Inflammatory macrophage treated with lipopolysaccharide for 4 hours (primary cell): ENCODE results near the gene SHISA7.

Experiments used
- DNase-seq: peaks from one replicate; pipeline ENCODE4 v3.0.0-alpha.2; 2020

Gene SHISA7

DNA sequence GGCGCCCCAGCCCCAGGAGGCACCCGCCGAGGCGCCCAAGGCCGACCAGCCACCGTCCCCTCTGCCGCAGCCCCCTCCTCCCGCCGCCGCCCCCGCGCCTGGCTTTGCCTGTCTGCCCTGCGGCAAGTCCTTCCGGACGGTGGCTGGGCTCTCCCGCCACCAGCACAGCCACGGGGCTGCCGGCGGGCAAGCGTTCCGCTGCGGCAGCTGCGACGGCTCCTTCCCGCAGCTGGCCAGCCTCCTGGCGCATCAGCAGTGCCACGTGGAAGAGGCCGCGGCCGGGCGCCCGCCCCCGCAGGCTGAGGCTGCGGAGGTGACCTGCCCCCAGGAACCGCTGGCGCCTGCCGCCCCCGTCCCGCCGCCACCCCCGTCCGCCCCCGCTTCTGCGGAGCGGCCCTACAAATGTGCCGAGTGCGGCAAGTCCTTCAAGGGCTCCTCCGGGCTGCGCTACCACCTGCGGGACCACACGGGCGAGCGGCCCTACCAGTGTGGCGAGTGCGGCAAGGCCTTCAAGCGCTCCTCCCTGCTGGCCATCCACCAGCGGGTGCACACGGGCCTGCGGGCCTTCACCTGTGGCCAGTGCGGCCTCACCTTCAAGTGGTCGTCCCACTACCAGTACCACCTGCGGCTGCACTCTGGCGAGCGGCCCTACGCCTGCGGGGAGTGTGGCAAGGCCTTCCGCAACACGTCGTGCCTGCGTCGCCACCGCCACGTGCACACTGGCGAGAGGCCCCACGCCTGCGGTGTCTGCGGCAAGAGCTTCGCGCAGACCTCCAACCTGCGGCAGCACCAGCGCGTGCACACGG lies 39.3 kb upstream of the SHISA7 start:
- no peak for DNase-seq

DNA sequence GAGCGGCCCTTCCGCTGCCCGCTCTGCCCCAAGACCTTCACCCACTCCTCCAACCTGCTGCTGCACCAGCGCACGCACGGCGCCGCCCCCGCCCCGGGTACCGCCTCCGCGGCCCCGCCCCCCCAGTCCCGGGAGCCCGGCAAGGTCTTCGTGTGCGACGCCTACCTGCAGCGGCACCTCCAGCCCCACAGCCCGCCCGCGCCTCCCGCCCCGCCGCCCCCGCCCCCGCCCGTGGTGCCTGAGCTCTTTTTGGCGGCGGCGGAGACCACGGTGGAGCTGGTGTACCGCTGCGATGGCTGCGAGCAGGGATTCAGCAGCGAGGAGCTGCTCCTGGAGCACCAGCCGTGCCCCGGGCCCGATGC lies 38.7 kb upstream of the SHISA7 start:
- no peak for DNase-seq

DNA sequence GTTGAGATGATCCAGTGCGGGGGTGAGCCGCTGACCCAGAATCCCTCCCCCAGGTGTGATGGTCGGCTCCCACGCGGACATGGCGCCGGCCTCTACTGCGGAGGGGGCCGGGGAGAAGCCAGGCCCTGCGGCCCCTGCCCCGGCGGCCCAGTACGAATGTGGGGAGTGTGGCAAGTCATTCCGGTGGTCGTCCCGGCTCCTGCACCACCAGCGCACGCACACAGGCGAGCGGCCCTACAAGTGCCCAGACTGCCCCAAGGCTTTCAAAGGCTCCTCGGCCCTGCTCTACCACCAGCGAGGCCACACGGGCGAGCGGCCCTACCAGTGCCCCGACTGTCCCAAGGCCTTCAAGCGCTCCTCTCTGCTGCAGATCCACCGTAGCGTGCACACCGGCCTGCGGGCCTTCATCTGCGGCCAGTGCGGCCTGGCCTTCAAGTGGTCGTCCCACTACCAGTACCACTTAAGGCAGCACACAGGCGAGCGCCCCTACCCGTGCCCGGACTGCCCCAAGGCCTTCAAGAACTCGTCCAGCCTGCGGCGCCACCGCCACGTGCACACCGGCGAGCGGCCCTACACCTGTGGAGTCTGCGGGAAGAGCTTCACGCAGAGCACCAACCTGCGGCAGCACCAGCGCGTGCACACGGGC lies 38.2 kb upstream of the SHISA7 start:
- no peak for DNase-seq

DNA sequence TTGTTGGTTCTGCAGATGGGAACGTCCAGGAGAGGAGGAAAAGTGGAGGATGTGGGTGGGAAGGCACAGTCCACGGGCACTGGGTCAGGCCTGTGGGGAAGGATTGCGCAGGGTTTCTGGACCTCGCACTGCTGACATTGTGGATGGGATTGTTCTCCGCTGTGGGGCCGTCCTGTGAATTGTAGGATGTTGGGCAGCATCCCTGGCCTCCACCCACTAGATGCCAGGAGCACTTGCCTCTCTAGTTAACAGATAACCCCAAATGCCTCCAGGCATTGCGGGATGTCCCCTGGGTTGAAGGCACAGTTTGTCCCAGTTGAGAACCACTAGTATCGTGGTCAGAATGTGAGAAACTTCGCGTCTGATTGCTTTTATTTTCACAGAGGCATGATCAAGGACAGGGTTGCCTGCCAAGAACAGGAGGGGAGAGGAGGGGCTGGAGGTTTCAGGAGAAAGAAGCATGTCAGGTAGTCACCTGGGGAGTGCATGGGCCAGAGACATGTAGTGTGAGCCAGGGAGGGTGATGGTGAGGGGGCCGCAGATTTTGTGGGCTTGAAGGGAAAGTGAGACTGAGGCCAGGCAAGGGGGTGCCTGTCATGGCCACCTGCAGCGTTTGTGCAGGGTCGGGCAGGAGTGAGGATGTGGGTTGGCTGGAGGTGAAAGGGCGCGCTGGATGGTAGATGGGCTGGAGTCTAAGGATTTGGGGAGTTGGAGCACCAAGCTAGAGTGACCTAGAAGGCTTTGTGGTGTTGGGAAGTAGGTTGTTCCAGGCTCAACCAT lies 36.5 kb upstream of the SHISA7 start:
- no peak for DNase-seq

DNA sequence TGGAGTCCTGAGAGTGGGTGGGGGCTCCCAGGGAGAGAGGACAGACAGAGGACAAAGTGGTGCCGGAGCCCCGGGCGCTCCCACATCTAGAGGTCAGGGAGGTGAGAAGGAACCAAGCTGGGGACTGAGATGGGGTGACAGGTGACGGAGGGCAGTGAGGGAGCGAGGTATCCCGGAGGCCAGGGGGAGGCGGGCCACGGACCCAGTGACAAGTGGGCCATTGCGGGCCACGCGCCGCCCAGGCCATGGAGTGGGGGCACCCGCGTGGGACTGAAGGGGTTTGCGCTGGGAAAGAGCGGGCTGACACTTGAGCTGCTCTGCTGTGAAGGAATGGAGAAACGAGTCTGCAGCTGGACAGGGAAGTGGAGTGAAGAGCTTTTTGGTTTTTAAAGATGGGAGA lies 35.9 kb upstream of the SHISA7 start:
- no peak for DNase-seq

DNA sequence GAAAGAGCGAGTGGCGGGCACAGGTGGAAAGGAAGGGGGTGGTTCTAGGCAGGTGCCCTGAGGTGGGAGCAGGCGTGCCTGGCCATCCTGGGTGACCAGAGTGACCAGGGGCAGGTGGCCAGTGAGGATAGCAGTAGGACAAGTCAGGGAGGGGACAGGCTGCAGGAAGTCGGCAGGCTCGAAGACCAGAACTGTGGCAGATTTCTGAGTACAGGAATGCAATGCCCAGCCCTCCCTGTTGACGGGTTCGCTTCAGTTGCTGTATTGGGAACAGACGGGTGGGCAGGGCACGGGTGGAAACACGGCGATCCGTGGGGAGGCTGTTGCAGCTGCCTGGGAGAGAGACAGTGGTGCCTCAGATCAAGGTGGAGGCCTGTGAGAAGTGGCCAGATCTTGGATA lies 35.3 kb upstream of the SHISA7 start:
- DNase-seq = no peak

DNA sequence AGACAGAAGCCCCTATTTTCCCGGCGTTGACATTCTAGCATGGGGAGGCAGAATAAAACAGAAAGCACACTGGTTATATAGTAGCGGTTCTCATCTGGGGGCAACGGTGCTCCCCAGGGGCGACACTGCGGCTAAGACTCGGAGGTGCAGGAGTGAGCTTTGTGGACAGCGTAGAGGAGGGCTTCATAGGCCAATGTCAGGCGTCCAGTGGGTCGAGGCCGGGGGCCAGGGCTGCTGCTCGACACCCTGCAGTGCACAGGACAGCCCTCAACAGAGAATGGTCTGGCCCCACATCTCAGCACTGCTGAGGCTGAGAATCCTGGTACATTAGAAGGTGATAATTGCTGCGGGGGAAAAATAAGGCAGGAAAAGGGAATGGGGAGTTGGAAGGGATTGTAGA lies 34.8 kb upstream of the SHISA7 start:
- DNase-seq = no peak

DNA sequence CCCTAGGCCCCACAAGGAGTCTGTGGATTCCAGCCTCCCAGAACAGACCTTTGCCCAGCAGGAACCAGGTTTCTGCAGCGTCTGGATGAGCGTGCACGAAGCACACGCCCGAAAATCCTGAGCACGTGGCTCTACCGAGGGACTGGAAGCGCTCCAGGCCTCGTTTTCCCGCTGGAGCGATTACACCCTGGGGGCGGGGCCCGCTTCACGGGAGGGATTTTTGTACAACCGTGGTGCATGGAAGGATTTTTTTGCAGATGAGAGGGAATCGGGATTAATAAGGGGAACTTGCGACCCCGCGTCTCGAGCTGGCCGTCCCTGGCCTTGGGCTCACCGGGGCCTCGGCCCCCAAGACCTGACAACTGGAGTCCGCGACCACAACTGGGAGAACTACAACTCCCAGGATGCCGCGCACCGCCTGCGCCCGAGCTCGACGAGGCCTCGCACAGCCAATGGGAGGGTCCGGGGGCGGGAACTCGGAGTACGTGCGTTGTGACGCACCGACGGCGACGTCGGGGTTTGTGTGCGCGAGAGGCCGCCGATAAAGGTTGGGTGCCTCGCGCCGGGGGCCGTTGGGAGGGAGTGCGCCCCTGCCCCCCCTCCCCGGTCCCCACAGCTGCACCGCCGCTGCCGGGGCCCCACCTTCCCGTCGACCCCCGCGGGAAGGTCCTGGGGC lies 33.1 kb upstream of the SHISA7 start, which contains the start of gene ZNF628:
ZNF628 (plus strand) TSS at position 518 of the 676 bp plus-strand sequence. CDS start 3,294 bp downstream, outside the sequence.
- peak; percentile 99 for DNase-seq

DNA sequence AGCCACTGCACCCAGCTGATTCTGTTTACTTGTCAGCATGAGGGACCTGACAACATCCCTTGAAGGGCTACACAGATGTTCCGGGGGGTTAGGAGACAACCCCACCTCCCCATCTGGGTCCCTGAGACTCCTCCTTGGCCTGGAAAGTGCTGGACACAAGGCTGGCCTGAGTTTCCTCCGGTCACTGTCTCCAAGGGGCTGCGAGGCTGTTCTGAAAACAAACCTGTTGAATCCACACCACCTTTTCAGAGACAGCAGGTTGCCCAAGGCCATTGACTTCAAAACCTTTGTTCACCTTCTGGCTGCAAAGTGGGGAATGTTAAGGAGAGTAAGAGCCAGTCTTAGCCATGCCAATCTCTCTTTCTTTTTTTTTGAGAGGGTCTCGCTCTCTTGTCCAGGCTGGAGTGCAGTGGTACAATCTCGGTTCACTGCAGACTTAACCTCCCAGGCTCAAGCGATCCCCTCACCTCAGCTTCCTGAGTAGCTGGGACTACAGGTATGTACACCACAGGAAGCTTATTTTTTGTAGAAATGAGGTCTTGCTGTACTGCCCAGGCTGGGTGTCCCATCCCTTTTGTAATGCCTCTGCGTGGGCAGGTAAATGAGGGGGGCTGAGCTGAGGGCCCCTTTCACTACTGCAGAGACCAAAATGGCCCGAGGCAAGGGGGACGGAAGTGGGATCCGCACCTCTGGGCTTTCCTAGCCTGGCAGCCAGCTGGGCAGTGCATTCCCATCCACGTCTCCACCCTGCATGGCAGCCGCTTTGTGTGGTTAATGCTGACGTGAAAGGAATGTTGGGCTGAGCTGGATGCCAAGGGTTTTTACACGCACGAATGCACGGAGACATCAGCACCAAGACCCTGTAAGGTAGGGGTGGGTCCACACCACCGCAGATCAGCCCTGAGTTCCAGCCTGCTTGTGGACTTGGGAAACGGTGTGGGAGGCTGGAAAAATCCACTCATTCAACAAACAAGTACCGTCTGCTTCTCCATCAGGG lies 31.5 kb upstream of the SHISA7 start:
- DNase-seq = no peak

DNA sequence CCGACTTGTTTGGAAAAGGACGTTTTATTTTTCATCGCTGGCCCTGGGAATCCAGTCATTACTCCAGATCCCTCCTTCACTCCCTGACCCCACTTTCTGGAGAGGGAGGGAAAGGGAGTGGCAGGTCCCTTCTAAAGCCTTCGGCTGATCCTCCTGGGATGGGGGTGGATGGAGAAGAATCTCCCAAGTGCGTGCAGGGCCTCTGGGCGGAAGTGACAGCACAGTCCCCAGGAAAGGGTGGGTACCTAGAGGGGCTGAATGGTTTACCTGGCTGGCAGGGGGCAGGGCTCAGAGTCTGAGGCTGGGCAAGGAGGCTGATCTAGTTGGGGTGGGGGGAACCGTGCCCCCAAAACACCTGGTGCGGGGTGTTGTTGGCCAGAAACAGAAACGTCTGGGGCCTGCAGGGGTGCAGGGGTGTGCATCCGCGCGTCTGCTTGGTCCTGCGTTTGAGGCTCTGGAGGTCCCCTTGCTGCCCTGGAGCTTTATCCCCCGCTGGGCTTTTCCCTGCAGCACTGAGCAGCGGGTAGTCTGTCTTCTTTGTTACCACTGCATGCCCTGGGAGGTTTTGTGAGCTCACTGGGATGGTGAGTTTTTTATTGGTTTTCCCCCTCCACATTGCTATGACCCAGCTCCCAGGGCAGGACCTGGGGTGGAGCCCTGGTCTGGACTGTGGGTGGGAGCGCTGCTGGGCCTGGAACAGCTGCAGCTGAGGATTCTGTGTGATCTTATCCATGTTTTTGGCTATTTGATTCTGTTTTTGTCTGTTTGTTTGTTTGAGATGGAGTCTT lies 30.3 kb upstream of the SHISA7 start:
- no peak for DNase-seq

DNA sequence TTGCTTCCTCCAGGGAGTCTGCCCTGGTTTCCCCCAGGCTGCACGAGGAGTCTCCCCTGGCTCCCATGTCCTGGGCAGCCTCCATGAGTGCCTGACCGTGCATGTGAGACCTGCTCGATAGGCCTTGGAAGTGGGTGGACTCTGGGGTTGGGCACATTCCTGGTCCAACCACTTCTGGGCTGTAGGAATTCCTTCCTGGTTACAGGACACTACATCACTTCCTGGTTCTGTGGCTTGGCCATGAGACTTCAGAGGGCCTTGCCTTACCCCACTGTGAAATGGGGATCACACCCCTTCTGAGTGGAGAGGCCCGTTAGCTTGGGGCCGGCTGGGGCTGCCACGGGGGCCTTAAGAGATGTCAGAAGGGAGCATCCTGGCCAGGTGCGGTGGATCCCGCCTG lies 29.4 kb upstream of the SHISA7 start:
- no peak for DNase-seq

DNA sequence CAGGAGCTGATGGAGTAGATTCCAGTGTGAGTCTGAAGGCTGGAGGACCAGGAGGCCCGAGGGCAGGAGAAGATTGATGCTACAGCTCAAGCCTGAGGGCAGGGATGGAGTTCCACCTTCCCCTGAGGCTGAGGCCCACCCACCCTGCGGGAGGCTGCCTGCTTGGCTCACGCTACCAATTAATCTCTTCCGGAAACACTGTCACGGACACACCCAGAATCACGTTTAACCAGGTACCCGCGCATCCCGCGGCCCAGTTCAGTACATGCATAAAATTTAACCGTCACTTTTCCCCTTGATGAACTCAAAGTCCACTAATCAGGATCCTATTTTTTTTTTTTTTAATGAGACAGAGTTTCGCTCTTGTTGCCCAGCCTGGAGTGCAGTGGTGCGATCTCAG lies 28.2 kb upstream of the SHISA7 start:
- DNase-seq = no peak

DNA sequence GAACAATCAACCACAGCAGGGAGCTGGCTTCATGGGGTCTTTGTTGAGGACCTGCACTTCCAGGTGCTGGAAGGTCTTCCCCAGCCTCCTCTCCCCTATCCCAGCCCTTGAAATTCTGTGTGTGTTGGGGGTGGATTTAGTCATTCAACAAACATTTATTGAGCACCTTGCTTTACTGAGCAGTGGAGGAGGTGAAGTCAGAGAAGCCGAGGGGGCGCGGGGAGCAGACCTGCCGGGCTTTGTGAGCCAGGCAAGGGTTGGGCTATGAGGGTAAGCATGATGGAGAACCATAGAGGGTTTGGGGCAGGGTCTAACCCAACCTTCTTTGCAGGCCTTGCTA lies 24.9 kb upstream of the SHISA7 start:
- no peak for DNase-seq

DNA sequence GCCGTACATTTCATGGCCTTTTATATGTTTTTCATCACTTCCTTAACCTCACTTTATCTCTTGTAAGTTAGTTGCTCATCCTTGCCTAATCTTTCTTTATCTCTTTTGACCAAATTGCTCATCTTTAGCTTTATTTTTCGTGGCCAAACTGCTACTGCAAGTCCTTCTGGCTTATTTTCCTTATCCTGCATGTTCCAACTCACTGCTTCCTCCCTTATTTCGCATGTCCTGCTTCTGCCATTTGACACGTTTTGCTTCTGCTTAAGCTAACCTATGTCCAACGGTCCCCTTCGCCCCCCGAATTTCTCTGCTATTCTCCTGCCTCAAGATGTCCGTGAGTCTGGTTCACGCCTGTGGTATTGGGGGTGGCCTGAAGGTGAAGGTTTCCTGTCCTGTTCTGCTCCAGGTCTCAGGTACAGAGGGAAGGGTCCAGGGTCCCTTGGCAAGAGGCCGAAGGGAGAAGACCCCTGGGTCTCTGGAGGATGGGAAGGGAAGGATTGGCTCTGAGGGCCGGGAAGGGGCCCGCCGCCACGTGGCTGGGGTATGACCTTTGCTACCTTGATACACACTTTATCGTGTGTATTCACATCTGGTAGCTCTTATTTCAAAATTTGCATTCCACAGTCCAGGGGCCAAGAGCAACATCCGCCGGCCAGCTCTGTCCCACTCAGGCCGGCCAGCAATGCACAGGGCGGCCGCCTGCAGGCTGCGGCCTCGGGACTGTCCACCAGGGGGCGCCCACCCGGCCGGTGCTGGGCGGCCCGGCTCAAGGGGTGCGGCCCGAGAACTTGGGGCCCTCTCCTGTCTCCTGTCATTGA lies 24.3 kb upstream of the SHISA7 start:
- DNase-seq = peak; percentile 35

DNA sequence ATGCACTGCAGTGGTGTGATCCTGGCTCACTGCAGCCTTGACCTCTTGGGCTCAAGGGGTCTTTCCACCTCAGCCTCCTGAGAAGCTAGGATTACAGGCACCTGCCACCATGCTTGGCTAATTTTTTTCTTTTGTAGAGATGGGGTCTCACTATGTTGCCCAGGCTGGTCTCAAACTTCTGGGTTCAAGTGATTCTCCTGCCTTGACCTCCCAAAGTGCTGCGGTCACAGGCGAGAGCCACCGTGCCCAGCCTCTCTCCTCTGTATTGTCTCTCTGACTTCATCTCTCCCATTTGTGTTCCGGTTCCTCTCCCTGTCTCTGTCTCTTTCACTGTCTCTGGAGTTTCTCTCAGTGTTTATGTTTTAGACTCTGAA lies 23.1 kb upstream of the SHISA7 start:
- DNase-seq = no peak

DNA sequence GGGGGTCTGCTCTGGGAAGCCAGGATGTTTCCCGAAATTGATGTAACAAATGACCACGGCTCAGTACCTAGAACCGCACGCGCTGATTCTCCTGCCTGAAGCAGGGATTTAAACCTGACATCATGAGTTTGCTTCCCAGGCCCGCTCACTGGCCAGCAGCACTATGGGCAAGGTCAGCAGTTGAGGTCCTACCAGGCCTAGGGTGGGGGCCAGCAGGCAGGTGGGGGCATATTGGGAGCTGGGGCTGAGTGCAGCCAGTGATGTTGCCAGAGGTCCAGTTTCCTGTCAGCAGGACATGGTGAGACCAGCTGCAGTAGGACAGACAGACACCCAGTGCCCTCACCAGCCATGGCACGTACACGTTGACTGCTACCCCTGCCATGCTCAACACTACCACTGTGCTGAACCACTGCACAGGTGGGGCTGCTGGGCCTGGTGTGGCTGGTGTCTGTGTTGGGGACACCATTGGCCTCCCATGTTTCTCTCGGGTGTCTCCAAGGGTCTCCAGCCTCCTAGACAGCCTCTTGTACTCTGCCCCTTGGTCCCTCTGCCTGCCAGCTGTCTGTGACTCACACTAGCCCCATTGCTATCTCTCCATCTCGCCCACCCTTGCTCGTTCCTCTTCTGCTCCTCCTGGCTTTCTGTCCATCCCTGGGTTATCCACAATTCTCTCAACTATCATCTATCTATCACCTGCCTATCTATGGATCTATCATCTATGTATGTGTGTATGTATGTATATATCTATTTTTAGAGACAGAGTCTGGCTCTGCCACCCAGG lies 22.6 kb upstream of the SHISA7 start:
- no peak for DNase-seq

DNA sequence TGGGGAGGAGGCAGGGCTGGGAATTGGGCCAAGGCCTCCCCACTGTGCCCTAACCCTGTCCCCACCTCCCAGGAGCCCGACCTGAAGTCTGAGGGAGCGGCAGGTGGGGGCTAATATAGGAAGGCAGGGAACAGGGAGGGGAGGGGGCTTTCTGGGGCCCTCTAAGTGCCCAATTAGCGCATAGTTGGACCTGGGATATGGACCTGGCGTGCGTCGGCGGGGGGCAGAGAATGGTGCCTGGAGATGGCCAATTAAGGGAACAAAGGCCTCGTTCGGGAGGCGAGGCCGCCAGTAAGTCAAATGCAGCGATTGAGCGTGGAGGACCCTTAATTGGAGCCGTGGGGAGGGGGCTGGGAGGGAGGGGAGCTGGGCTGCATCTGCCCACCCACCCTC lies 21.6 kb upstream of the SHISA7 start, which contains the start of gene C19orf85:
C19orf85 (minus strand) TSS at position 90 of the 393 bp plus-strand sequence. CDS start 197 bp downstream, outside the sequence.
- no peak for DNase-seq

DNA sequence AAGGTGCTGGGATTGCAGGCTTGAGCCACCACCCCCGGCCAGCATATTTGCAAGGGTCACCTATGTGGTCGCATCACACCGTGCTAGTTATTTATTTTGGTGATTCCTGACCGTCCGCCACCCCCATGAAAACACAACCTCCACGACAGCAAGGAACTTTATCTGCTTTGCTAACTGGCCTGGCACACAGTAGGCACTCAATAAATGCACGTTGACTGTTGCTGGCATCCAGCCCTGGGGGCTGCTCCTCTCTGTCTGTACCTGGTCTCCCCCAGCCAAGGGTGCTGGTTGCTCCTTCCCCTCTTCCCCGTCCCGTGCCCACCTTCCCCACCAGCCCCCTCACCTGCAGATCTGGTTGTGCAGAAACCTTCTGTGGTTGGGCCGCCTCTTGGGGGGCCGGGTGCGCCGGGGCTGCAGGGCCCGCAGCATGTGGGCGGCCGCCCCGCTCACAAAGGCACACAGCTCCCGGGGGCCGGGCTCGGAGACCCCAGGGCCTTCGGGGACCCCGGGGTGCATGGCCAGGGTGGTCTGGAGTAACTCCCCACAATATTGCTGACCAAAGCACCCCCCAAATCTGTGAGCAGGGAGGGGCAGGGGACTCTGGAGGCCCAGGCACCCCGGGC lies 21.1 kb upstream of the SHISA7 start:
- no peak for DNase-seq

DNA sequence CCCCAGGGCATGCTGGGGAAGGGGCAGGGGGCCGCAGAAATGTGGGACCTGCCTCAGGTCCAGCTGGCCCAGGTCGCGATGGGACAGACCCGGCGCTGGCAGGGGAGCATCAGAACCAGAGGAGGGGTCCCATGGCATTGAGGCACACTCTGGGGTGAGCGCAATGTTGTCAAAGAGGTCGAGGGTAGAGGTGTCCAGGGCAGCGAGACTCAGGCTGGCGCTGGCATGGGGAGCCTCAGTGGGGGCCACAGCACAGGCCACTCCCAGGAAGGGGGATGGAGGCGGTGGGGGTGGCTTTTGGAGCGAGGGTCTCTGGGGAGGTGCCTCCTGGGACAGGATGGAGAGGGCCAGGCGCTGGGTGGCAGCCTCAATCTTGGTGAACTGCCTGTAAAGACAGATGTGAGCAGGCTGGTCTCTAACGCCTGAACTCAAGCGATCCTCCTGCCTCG lies 20.5 kb upstream of the SHISA7 start:
- DNase-seq = no peak
